Right ventricle myocardium superior (tissue), 1 donor: ENCODE results near the gene RPS14. TPM values are rescaled to one million over a fixed set of nuclear protein-coding genes. Genes with fewer than 3 reads are reported as not detected.

ENCODE experiments used
- ATAC-seq: fragments of 200-7000 bp; cut with Tn5 transposase; one replicate; pipeline ENCODE4 v1.9.1; 2020; ENCODE audit warnings: mild to moderate bottlenecking; ENCODE audit not compliant: poor library complexity
- DNase-seq: peaks from one replicate; pipeline ENCODE4 v3.0.0-alpha.2; 2020
- intact Hi-C: fragments of 100-400 bp; cut with DNase I; formaldehyde crosslinking; loops from one replicate; pipeline ENCODE4 v1.11.2; 2022
- long read RNA-seq: library from polyadenylated mRNA; unstranded; transcript quantifications from one replicate; pipeline ENCODE4 v2.0.0, GENCODE V29; 2021
- total RNA-seq: library from RNA; stranded (reverse); fragmentation: NEBNext Ultra II Directional; extraction: Animal tissue kit (Norgen Biotek cat#: 25700); gene quantifications from one replicate; pipeline ENCODE4 v1.2.1, GENCODE V29; 2021
- donor health status: DM: no; HTN: yes; CAD: no; lungs with severe emphysema.

The RPS14 gene
- 1,133 TPM for total RNA-seq
- long read RNA-seq, transcript RPS14-205 (3 exons, 3,119 nt) = minor isoform, 13 of 461 reads
- long read RNA-seq, transcript RPS14-203 (5 exons, 569 nt) = major isoform, 409 of 461 reads
- long read RNA-seq, transcript RPS14-202 (5 exons, 2,314 nt) = minor isoform, 6 of 461 reads
- long read RNA-seq, partial matches to known transcripts = 24 of 461 reads
- long read RNA-seq, other reads (novel, unspliced or antisense) = 7 of 461 reads

- DNase-seq (peak; percentile 96), ATAC-seq (peak; percentile 98)
- intact Hi-C loops = loop anchor here (10.0 kb wide), 1 partner anchor 395 kb away; the partner anchor contains the start of gene IRGM
These were observed at the start of gene RPS14 for GRCh38 chr5:150449517-150450339. TSS of gene RPS14 (minus strand) at chr5:150449739. CDS start at chr5:150447733, 2,006 bp downstream.

GRCh38 chr5:150498971-150499370, 49.4 kb upstream of the RPS14 start:
- intact Hi-C loops = no loop called here
- no peak for ATAC-seq
- no peak for DNase-seq

- peak; percentile 29 for ATAC-seq
- intact Hi-C loops = no loop called here
- DNase-seq = no peak
These were observed 49.0 kb upstream of the RPS14 start for GRCh38 chr5:150498501-150498900.

GRCh38 chr5:150497989-150498317, 48.4 kb upstream of the RPS14 start:
- DNase-seq = no peak
- intact Hi-C loops = no loop called here
- no peak for ATAC-seq

GRCh38 chr5:150497274-150497988, 47.9 kb upstream of the RPS14 start:
- peak; percentile 71 for DNase-seq
- ATAC-seq = peak; percentile 36
- intact Hi-C loops = no loop called here

GRCh38 chr5:150496534-150496933, 47.0 kb upstream of the RPS14 start:
- DNase-seq (no peak), ATAC-seq (no peak)
- intact Hi-C loops = no loop called here

GRCh38 chr5:150496098-150496497, 46.6 kb upstream of the RPS14 start:
- intact Hi-C loops = no loop called here
- ATAC-seq = no peak
- no peak for DNase-seq

GRCh38 chr5:150492621-150493020, 43.1 kb upstream of the RPS14 start:
- DNase-seq (no peak), ATAC-seq (no peak)
- intact Hi-C loops = no loop called here

- DNase-seq (no peak), ATAC-seq (no peak)
- intact Hi-C loops = no loop called here
These were observed 42.3 kb upstream of the RPS14 start for GRCh38 chr5:150491876-150492275.

GRCh38 chr5:150490754-150491153, 41.2 kb upstream of the RPS14 start:
- DNase-seq (no peak), ATAC-seq (no peak)
- intact Hi-C loops = no loop called here

- intact Hi-C loops = no loop called here
- DNase-seq (no peak), ATAC-seq (no peak)
These were observed 40.7 kb upstream of the RPS14 start for GRCh38 chr5:150490296-150490669.

- peak; percentile 10 for ATAC-seq
- intact Hi-C loops = loop anchor here (2.0 kb wide), 1 partner anchor 33 kb away; no protein-coding TSS in a partner anchor
These were observed 40.1 kb upstream of the RPS14 start for GRCh38 chr5:150489360-150490295.

GRCh38 chr5:150488519-150489359, 39.2 kb upstream of the RPS14 start:
- intact Hi-C loops = loop anchor here (2.0 kb wide), 1 partner anchor 34 kb away; no protein-coding TSS in a partner anchor
- DNase-seq (peak; percentile 88), ATAC-seq (peak; percentile 75)

More at GRCh38 chr5:150489360-150490295, 40.1 kb upstream of the RPS14 start:
- peak; percentile 57 for DNase-seq

- DNase-seq (peak; percentile 59), ATAC-seq (peak; percentile 48)
- intact Hi-C loops = loop anchor here (2.0 kb wide), 1 partner anchor 35 kb away; no protein-coding TSS in a partner anchor
These were observed 37.9 kb upstream of the RPS14 start for GRCh38 chr5:150487199-150488061.

- intact Hi-C loops = no loop called here
- ATAC-seq (peak; percentile 13), DNase-seq (peak; percentile 74)
These were observed 37.1 kb upstream of the RPS14 start for GRCh38 chr5:150486402-150487198.
